Measurements from ENCODE around the gene NBPF3. TPM values are rescaled to one million over a fixed set of nuclear protein-coding genes. Genes with fewer than 3 reads are reported as not detected.
"Not testable (repeated sequence)": the region's sequence is repeated elsewhere in the genome, so short reads cannot be mapped to it uniquely, and the experiment has no call there.

The NBPF3 gene
- total and polyA plus RNA-seq, 4 donors = 2.6 to 6.6 (median 4.7) TPM

DNA sequence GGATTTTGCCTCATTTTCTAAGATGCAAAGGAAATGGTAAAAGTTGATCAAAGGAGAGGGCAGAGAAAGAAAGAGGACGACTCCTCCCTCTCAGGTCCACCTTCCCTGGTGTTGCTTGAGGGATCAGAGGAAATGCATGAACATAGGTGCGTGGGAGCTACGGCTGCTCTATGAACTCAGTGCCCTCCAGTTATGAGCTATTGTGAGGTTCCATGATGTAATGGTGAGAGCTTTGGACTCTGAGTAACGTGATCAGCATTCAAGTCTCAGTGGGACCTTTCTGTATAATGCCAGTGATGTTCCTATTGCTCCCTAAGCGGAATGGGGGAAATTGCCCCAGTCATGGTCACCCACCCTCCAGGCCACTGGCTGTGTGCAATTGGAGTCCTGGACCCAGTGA, 25.9 kb upstream of the NBPF3 start:
- Histone ChIP-seq H3K4me1 (ENCODE audit: control insufficient read depth in 1 of 2, insufficient read depth in 2 of 2, low read length in 2 of 2) (no peaks in the 10 kb centered on the region), H3K36me3 (ENCODE audit: control insufficient read depth in 1 of 2, insufficient read depth in 2 of 2, low read length in 1 of 2) (no peaks in the 10 kb centered on the region), H3K27me3 (ENCODE audit: control insufficient read depth in 1 of 2, insufficient read depth in 2 of 2, low read length in 1 of 2) (no peaks in the 10 kb centered on the region), H3K9me3 (ENCODE audit: control insufficient read depth, low read length) (no peaks in the 10 kb centered on the region), H3K27ac (ENCODE audit: low read depth in 1 of 2, low read length in 2 of 2) (no peak overlapping the region), H3K4me3 (ENCODE audit: low read length in 2 of 2) (no peak overlapping the region)
- ATAC-seq (ENCODE audit: low FRiP score) = no peak
- DNase-seq = no peak
- intact Hi-C loops (cut with DNase I) = no loop called here
- 86 to 88% methylated on average over 5 of the region's 5 CpGs for WGBS, 2 donors

DNA sequence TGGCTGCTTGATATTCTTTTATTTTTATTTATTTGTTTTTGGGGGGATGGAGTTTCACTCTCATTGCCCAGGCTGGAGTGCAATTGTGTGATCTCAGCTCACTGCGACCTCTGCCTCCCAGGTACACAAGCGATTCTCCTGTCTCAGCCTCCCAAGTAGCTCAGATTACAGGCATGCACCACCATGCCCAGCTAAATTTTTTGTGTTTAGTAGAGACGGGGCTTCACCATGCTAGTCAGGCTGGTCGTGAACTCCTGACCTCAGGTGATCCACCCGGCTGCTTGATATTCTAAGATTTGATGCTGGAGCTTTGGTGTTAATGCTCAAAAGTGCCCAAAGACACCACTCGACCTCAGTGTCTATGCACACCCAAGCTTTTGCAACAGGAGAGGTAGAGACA, 19.6 kb upstream of the NBPF3 start:
- WGBS, 2 donors = 75 to 79% methylated on average over 6 of the region's 6 CpGs
- ATAC-seq (ENCODE audit: low FRiP score); H3K4me1 ChIP-seq (ENCODE audit: control insufficient read depth in 1 of 2, insufficient read depth in 2 of 2, low read length in 2 of 2); intact Hi-C loops (cut with DNase I); H3K27ac ChIP-seq (ENCODE audit: low read depth in 1 of 2, low read length in 2 of 2); H3K27me3 ChIP-seq (ENCODE audit: control insufficient read depth in 1 of 2, insufficient read depth in 2 of 2, low read length in 1 of 2); H3K4me3 ChIP-seq (ENCODE audit: low read length in 2 of 2); DNase-seq; H3K36me3 ChIP-seq (ENCODE audit: control insufficient read depth in 1 of 2, insufficient read depth in 2 of 2, low read length in 1 of 2); H3K9me3 ChIP-seq (ENCODE audit: control insufficient read depth, low read length): not testable (repeated sequence)

DNA sequence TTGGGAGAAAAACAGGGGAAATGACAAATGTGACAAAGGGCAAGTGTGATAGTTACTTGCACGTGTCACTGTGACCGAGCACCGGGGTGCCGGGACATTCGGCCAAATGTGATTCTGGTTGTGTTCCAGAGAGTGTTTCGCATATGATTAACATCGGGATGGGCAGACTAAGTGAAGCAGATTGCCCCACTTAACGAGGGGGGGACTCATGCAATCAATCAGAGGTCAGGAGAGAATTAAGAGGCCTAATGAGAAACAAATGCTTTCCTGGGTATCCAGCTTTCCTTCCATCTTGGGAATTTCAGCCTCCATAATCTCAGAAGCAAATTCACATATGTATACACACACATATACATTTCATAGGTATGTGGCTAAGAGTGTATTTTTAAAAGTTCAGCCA, 18.6 kb upstream of the NBPF3 start:
- H3K27ac ChIP-seq (ENCODE audit: low read depth in 1 of 2, low read length in 2 of 2); ATAC-seq (ENCODE audit: low FRiP score); H3K9me3 ChIP-seq (ENCODE audit: control insufficient read depth, low read length); intact Hi-C loops (cut with DNase I); H3K4me3 ChIP-seq (ENCODE audit: low read length in 2 of 2); DNase-seq; H3K4me1 ChIP-seq (ENCODE audit: control insufficient read depth in 1 of 2, insufficient read depth in 2 of 2, low read length in 2 of 2); H3K36me3 ChIP-seq (ENCODE audit: control insufficient read depth in 1 of 2, insufficient read depth in 2 of 2, low read length in 1 of 2); H3K27me3 ChIP-seq (ENCODE audit: control insufficient read depth in 1 of 2, insufficient read depth in 2 of 2, low read length in 1 of 2): not testable (repeated sequence)
- WGBS, 2 donors = 40 to 48% methylated on average over 8 of the region's 8 CpGs

DNA sequence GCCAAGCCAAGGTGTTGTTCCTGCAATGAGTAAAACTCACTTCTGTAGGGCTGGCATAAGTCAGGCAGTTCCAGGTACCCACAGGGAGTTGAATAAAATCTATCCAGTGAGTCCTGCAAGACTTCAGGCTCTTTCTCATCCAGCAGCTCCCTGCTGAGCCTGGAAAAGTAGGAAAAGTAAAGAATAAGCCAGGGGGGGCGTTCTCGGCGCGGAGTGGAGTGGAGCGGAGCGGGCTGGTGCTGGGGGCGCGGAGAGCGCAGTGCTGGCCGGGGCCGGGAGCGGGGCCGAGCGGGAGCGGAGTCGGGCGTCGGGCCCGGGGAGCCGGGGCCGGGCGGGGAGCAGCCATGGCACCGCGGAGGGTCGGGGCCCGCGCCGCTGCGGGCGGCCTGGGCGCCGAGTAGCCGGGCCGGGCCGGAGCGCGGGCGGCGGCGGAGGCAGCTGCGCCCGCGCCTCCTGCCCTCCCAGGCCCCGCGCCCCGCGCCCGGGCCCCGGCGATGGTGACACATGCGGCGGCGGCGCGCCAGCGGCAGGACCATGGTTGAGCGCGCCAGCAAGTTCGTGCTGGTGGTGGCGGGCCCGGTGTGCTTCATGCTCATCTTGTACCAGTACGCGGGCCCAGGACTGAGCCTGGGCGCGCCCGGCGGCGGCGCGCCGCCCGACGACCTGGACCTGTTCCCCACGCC, 12.0 kb upstream of the NBPF3 start:
- DNase-seq; intact Hi-C loops (cut with DNase I); H3K4me1 ChIP-seq (ENCODE audit: control insufficient read depth in 1 of 2, insufficient read depth in 2 of 2, low read length in 2 of 2); H3K27ac ChIP-seq (ENCODE audit: low read depth in 1 of 2, low read length in 2 of 2); H3K4me3 ChIP-seq (ENCODE audit: low read length in 2 of 2); H3K36me3 ChIP-seq (ENCODE audit: control insufficient read depth in 1 of 2, insufficient read depth in 2 of 2, low read length in 1 of 2); ATAC-seq (ENCODE audit: low FRiP score); H3K9me3 ChIP-seq (ENCODE audit: control insufficient read depth, low read length); H3K27me3 ChIP-seq (ENCODE audit: control insufficient read depth in 1 of 2, insufficient read depth in 2 of 2, low read length in 1 of 2): not testable (repeated sequence)
- 2 to 3% methylated on average over 13 to 53 of the region's 74 CpGs for WGBS, 2 donors

DNA sequence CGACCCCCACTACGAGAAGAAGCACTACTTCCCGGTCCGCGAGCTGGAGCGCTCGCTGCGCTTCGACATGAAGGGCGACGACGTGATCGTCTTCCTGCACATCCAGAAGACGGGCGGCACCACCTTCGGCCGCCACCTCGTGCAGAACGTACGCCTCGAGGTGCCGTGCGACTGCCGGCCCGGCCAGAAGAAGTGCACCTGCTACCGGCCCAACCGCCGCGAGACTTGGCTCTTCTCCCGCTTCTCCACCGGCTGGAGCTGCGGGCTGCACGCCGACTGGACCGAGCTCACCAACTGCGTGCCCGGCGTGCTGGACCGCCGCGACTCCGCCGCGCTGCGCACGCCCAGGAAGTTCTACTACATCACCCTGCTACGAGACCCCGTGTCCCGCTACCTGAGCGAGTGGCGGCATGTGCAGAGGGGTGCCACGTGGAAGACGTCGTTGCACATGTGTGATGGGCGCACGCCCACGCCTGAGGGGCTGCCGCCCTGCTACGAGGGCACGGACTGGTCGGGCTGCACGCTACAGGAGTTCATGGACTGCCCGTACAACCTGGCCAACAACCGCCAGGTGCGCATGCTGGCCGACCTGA, 11.4 kb upstream of the NBPF3 start:
- H3K27me3 ChIP-seq (ENCODE audit: control insufficient read depth in 1 of 2, insufficient read depth in 2 of 2, low read length in 1 of 2); H3K9me3 ChIP-seq (ENCODE audit: control insufficient read depth, low read length); ATAC-seq (ENCODE audit: low FRiP score); H3K36me3 ChIP-seq (ENCODE audit: control insufficient read depth in 1 of 2, insufficient read depth in 2 of 2, low read length in 1 of 2); H3K4me3 ChIP-seq (ENCODE audit: low read length in 2 of 2); H3K27ac ChIP-seq (ENCODE audit: low read depth in 1 of 2, low read length in 2 of 2); H3K4me1 ChIP-seq (ENCODE audit: control insufficient read depth in 1 of 2, insufficient read depth in 2 of 2, low read length in 2 of 2); DNase-seq; intact Hi-C loops (cut with DNase I): not testable (repeated sequence)
- WGBS, 2 donors = 42 to 50% methylated on average over 17 to 44 of the region's 66 CpGs

DNA sequence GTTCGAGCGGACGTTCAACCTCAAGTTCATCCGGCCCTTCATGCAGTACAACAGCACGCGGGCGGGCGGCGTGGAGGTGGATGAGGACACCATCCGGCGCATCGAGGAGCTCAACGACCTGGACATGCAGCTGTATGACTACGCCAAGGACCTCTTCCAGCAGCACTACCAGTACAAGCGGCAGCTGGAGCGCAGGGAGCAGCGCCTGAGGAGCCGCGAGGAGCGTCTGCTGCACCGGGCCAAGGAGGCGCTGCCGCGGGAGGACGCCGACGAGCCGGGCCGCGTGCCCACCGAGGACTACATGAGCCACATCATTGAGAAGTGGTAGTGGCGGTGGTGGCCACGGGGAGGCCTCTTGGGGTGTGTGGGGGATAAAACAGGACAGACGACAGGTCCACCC, 10.7 kb upstream of the NBPF3 start:
- H3K4me1 ChIP-seq (ENCODE audit: control insufficient read depth in 1 of 2, insufficient read depth in 2 of 2, low read length in 2 of 2); H3K9me3 ChIP-seq (ENCODE audit: control insufficient read depth, low read length); intact Hi-C loops (cut with DNase I); ATAC-seq (ENCODE audit: low FRiP score); H3K27me3 ChIP-seq (ENCODE audit: control insufficient read depth in 1 of 2, insufficient read depth in 2 of 2, low read length in 1 of 2); H3K36me3 ChIP-seq (ENCODE audit: control insufficient read depth in 1 of 2, insufficient read depth in 2 of 2, low read length in 1 of 2); H3K4me3 ChIP-seq (ENCODE audit: low read length in 2 of 2); DNase-seq; H3K27ac ChIP-seq (ENCODE audit: low read depth in 1 of 2, low read length in 2 of 2): not testable (repeated sequence)
- WGBS, 2 donors = 91 to 95% methylated on average over 29 to 34 of the region's 34 CpGs

DNA sequence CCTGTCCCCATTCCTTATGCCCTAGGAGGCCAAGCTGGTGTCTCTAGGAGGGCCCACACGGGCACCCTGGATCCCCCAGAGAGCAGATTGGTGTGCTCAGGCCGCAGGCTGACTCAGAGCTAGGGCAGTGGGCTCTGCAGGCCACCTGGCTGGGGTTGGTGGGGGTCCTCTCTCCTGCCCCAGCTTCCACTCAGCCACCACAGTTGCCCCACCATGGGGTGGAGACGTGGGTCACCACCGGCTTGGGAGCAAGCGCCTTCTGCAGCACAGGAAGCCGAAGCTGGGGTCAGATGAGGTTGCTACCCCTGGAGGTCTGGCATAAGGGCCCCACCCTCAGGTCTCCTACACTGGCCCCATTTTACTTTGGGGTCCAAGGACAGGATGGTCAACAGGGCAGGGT, 9.1 kb upstream of the NBPF3 start:
- intact Hi-C loops (cut with DNase I); ATAC-seq (ENCODE audit: low FRiP score): not testable (repeated sequence)
- WGBS, 2 donors = 88 to 93% methylated on average over 6 of the region's 6 CpGs

DNA sequence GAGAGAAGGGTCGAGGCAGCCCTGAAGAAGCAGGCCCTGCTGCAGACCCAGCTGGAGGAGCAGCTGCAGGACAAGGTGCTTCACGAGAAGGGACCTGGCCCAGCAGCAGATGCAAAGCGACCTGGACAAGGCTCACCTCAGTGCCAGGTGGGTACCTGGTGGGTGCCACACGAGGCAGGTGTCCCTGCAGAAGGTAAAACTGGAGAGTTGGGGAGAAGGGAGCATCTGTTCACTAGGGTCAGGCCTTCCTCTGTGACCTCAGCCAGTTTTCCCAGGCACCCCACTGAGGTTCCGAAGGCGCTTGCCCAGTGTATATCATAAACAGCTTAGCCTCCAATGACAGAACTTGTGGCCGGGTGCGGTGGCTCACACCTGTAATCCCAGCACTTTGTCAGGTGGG, 5.5 kb upstream of the NBPF3 start:
- intact Hi-C loops (cut with DNase I) = no loop called here
- ATAC-seq (ENCODE audit: low FRiP score) (no peak), DNase-seq (no peak)
- H3K4me3 ChIP-seq (ENCODE audit: low read length in 2 of 2) = no peak overlapping the region
- no peaks in the 10 kb centered on the region for H3K4me1 ChIP-seq (ENCODE audit: control insufficient read depth in 1 of 2, insufficient read depth in 2 of 2, low read length in 2 of 2)
- H3K27ac ChIP-seq (ENCODE audit: low read depth in 1 of 2, low read length in 2 of 2) = no peak overlapping the region
- H3K27me3 ChIP-seq (ENCODE audit: control insufficient read depth in 1 of 2, insufficient read depth in 2 of 2, low read length in 1 of 2) = no peaks in the 10 kb centered on the region
- no peaks in the 10 kb centered on the region for H3K36me3 ChIP-seq (ENCODE audit: control insufficient read depth in 1 of 2, insufficient read depth in 2 of 2, low read length in 1 of 2)
- 92 to 93% methylated on average over 8 of the region's 8 CpGs for WGBS, 2 donors
- no peaks in the 10 kb centered on the region for H3K9me3 ChIP-seq (ENCODE audit: control insufficient read depth, low read length)

More for the DNA sequence above, 9.1 kb upstream of the NBPF3 start:
- H3K4me1 ChIP-seq (ENCODE audit: control insufficient read depth in 1 of 2, insufficient read depth in 2 of 2, low read length in 2 of 2); DNase-seq; H3K36me3 ChIP-seq (ENCODE audit: control insufficient read depth in 1 of 2, insufficient read depth in 2 of 2, low read length in 1 of 2); H3K27me3 ChIP-seq (ENCODE audit: control insufficient read depth in 1 of 2, insufficient read depth in 2 of 2, low read length in 1 of 2); H3K9me3 ChIP-seq (ENCODE audit: control insufficient read depth, low read length); H3K27ac ChIP-seq (ENCODE audit: low read depth in 1 of 2, low read length in 2 of 2); H3K4me3 ChIP-seq (ENCODE audit: low read length in 2 of 2): not testable (repeated sequence)

All from aorta (tissue), 5 donors.